ENCODE measurements around the gene GPC5.

GPC5 gene

DNA sequence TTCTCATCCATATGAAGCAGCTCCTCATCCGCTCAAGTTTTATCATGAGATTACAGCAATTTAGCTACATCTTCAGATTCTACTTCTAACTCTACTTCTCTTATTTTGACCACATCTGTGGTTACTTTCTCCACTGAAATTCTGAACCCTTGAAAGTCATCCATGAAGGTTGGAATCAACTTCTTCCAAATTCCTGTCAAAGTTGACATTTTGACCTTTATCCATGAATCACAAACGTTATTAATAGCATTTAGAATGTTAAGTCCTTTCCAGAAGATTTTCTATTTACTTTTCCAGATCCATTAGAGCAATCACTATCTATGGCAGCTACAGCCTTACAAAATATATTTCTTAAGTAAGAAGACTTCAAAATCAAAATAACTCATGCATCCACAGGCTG lies 1406.5 kb downstream of the GPC5 start:
- H3K4me1 ChIP-seq (ENCODE audit: control insufficient read depth, low read depth, low read length) = no peaks in the 10 kb centered on the region
- H3K9ac ChIP-seq (ENCODE audit: low read length) = no peak overlapping the region
- H3K4me3 ChIP-seq (ENCODE audit: low read length) = no peak overlapping the region
- no peaks in the 10 kb centered on the region for H3K9me3 ChIP-seq (ENCODE audit: control insufficient read depth, low read depth, low read length)
- no peak overlapping the region for H3K27ac ChIP-seq (ENCODE audit: low read length)
- no peaks in the 10 kb centered on the region for H3K27me3 ChIP-seq (ENCODE audit: control insufficient read depth, insufficient read depth, low read length)
- H3K36me3 ChIP-seq (ENCODE audit: control insufficient read depth, low read depth, low read length) = no peaks in the 10 kb centered on the region

DNA sequence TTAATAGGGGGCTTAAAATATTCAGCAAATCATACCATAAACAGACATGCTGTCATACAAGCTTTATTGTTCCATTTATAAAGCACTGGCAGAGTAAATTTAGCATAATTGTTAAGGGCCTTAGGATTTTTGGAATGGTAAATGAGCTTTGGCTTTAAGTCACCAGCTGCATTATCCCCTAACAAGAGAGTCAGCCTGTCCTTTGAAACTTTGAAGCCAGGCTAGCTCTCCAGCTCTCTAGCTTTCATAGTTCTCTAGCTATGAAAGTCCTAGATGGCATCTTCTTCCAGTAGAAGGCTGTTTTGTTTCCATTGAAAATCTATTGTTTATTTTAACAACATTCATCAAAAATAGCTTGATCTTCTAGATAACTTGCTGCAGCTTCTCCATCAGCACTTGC lies 1407.3 kb downstream of the GPC5 start:
- no peak overlapping the region for H3K9ac ChIP-seq (ENCODE audit: low read length)
- no peak overlapping the region for H3K4me3 ChIP-seq (ENCODE audit: low read length)
- H3K9me3 ChIP-seq (ENCODE audit: control insufficient read depth, low read depth, low read length) = no peaks in the 10 kb centered on the region
- H3K27ac ChIP-seq (ENCODE audit: low read length) = no peak overlapping the region
- H3K36me3 ChIP-seq (ENCODE audit: control insufficient read depth, low read depth, low read length) = no peaks in the 10 kb centered on the region
- no peaks in the 10 kb centered on the region for H3K4me1 ChIP-seq (ENCODE audit: control insufficient read depth, low read depth, low read length)
- no peaks in the 10 kb centered on the region for H3K27me3 ChIP-seq (ENCODE audit: control insufficient read depth, insufficient read depth, low read length)

DNA sequence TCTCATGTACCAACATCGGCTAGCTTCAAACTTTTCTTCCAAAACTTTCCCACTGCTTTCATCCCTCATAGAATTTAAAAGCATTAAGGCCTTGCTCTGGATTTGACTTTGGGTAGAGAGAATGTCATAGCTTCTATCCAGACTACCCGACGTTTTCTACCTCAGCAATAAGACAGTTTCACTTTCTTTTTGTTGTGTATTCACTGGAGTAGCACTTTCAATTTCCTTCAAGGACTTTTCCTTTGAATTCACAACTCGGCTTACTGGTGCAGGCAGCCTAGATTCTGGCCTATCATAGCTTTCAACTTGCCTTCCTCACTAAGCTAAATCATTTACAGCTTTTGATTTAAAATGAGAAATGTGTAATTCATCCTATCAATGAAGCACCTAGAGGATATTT lies 1407.8 kb downstream of the GPC5 start:
- H3K9me3 ChIP-seq (ENCODE audit: control insufficient read depth, low read depth, low read length) = no peaks in the 10 kb centered on the region
- no peaks in the 10 kb centered on the region for H3K4me1 ChIP-seq (ENCODE audit: control insufficient read depth, low read depth, low read length)
- H3K36me3 ChIP-seq (ENCODE audit: control insufficient read depth, low read depth, low read length) = no peaks in the 10 kb centered on the region
- no peaks in the 10 kb centered on the region for H3K27me3 ChIP-seq (ENCODE audit: control insufficient read depth, insufficient read depth, low read length)
- H3K27ac ChIP-seq (ENCODE audit: low read length) = no peak overlapping the region
- no peak overlapping the region for H3K9ac ChIP-seq (ENCODE audit: low read length)
- H3K4me3 ChIP-seq (ENCODE audit: low read length) = no peak overlapping the region

DNA sequence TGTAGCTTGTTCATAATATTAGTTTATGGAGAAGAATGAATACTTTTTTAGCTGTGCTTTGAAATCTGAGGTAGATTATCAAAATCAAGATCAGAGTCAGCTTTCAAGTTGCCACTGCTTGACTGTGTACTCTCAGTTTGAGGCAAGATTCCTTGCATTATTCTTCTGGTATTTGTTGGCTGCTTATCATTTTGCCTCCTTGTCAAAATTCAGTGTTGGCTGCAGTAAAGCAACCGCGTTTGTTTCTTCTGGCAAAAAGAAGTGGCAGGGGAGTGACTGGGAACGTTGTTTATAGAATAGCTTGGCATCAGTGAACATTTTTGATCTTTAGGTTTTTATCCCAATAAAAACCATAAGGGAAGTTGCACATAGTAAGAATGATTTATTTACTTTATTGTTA lies 1408.9 kb downstream of the GPC5 start:
- Histone ChIP-seq H3K9me3 (ENCODE audit: control insufficient read depth, low read depth, low read length) (no peaks in the 10 kb centered on the region), H3K36me3 (ENCODE audit: control insufficient read depth, low read depth, low read length) (no peaks in the 10 kb centered on the region), H3K4me3 (ENCODE audit: low read length) (no peak overlapping the region), H3K4me1 (ENCODE audit: control insufficient read depth, low read depth, low read length) (no peaks in the 10 kb centered on the region), H3K27me3 (ENCODE audit: control insufficient read depth, insufficient read depth, low read length) (no peaks in the 10 kb centered on the region), H3K27ac (ENCODE audit: low read length) (no peak overlapping the region), H3K9ac (ENCODE audit: low read length) (no peak overlapping the region)

DNA sequence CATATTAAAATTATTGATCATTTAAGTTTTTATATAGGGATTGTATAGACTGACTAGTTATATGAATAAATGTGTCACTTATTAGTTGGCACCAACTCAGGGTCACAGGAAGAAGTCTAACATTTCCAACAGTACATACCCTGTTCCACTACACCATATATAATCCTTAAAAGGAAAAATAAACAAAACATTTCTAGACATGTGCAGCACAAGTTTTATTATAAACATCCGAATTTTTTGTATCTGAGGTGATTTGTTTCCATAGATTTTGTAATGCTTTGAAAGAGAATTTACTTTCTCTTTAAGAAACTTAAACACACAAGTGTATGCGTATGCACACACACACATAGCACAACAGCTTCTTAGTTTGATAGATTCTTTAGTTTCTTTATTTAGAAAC lies 1409.5 kb downstream of the GPC5 start:
- no peaks in the 10 kb centered on the region for H3K27me3 ChIP-seq (ENCODE audit: control insufficient read depth, insufficient read depth, low read length)
- no peaks in the 10 kb centered on the region for H3K36me3 ChIP-seq (ENCODE audit: control insufficient read depth, low read depth, low read length)
- no peaks in the 10 kb centered on the region for H3K9me3 ChIP-seq (ENCODE audit: control insufficient read depth, low read depth, low read length)
- H3K27ac ChIP-seq (ENCODE audit: low read length) = no peak overlapping the region
- H3K4me3 ChIP-seq (ENCODE audit: low read length) = no peak overlapping the region
- no peak overlapping the region for H3K9ac ChIP-seq (ENCODE audit: low read length)
- no peaks in the 10 kb centered on the region for H3K4me1 ChIP-seq (ENCODE audit: control insufficient read depth, low read depth, low read length)

DNA sequence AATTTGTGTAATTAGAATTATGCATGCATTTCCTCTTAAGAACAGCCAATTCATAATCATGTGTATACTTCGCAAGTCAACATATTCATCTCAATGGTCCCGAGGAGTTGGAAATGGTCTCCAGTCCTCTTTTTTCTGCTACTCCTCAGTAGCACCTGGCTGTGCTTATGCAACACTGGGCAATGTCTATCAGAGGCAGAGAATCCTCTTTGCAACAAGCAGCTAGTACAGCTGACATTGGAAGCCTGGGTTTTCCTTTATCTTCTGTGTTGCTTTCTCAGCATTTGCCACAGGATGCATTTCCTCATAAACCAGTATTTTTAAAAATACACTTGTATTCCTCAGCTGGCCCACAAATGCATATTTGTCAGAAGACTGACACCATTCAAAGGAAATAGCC lies 1422.9 kb downstream of the GPC5 start:
- Histone ChIP-seq H3K4me3 (ENCODE audit: low read length) (no peak overlapping the region), H3K9me3 (ENCODE audit: control insufficient read depth, low read depth, low read length) (no peaks in the 10 kb centered on the region), H3K9ac (ENCODE audit: low read length) (no peak overlapping the region), H3K4me1 (ENCODE audit: control insufficient read depth, low read depth, low read length) (peaks cover 9% of the 10 kb centered on the region), H3K36me3 (ENCODE audit: control insufficient read depth, low read depth, low read length) (no peaks in the 10 kb centered on the region), H3K27ac (ENCODE audit: low read length) (no peak overlapping the region), H3K27me3 (ENCODE audit: control insufficient read depth, insufficient read depth, low read length) (no peaks in the 10 kb centered on the region)

DNA sequence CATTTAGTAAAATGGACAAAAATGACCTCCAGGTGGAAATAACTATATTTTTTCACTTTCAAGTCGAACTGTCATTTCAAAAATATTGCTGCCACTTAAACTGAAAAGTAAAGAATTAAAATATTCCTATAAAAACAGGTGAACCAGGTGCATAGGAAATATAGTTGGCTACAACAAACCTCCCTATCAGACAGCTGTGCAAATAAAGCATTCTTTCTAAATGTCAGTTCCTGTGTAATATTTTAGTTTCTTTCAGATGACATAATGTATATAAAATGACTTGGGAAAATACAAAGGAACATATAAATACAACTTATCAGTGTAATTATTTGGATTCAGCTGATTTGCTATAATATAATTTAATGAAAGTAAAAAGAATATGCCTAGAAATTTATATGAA lies 1424.6 kb downstream of the GPC5 start:
- H3K9ac ChIP-seq (ENCODE audit: low read length) = no peak overlapping the region
- no peaks in the 10 kb centered on the region for H3K36me3 ChIP-seq (ENCODE audit: control insufficient read depth, low read depth, low read length)
- peaks cover 9% of the 10 kb centered on the region for H3K4me1 ChIP-seq (ENCODE audit: control insufficient read depth, low read depth, low read length)
- H3K9me3 ChIP-seq (ENCODE audit: control insufficient read depth, low read depth, low read length) = no peaks in the 10 kb centered on the region
- no peaks in the 10 kb centered on the region for H3K27me3 ChIP-seq (ENCODE audit: control insufficient read depth, insufficient read depth, low read length)
- no peak overlapping the region for H3K4me3 ChIP-seq (ENCODE audit: low read length)
- no peak overlapping the region for H3K27ac ChIP-seq (ENCODE audit: low read length)

DNA sequence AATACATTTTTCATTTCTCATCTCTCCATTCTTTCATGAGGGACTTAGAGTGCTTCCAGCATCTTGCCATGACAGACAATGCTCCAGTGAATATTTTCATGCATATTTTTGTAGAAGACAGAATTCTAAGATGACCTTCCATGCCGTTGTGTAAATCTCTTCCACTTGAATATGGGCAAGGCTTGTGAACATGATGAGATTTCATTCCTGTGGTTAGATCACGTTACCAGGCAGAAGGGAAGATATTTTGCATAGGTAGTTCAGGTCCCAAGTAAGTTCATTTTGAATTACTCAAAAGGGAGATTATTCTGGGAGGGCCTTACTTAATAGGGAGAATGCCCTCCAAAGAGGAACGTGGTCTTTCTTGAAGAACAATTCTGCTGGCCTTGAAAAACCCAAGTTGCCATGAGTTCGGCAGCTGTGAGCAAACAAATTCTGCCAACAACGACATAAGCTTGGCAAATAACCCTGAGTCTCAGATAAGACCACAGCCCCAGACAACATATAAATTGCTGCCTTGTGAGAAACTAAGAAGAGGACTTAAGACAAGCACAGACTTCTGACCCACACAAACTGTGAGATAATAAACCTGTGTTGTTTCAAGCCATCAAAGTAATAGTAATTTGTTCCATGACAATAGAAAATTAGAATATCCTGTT lies 1427.6 kb downstream of the GPC5 start:
- Histone ChIP-seq H3K27ac (ENCODE audit: low read length) (no peak overlapping the region), H3K27me3 (ENCODE audit: control insufficient read depth, insufficient read depth, low read length) (no peaks in the 10 kb centered on the region), H3K4me3 (ENCODE audit: low read length) (no peak overlapping the region), H3K9ac (ENCODE audit: low read length) (no peak overlapping the region), H3K9me3 (ENCODE audit: control insufficient read depth, low read depth, low read length) (no peaks in the 10 kb centered on the region), H3K4me1 (ENCODE audit: control insufficient read depth, low read depth, low read length) (peaks cover 3% of the 10 kb centered on the region), H3K36me3 (ENCODE audit: control insufficient read depth, low read depth, low read length) (no peaks in the 10 kb centered on the region)

DNA sequence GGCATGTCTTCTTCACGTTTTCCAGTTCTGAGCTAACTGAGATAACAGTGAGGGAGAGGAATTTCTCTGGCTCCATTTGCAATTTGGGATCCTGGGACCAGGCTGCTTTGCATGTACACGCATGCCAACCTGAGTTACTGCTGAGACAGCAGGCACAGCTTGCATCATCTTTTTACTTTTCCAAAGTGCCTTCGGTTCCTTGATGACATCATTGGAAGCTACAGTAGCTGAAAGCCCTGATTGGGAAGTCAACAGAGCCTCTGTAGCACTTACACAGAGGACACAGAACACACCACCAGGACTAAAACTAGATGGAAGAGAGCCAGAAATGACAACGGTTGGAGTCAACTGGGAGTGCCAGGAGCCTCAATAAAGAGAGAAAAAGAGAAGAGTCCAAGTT lies 1429.1 kb downstream of the GPC5 start:
- H3K27me3 ChIP-seq (ENCODE audit: control insufficient read depth, insufficient read depth, low read length) = no peaks in the 10 kb centered on the region
- H3K9me3 ChIP-seq (ENCODE audit: control insufficient read depth, low read depth, low read length) = no peaks in the 10 kb centered on the region
- no peak overlapping the region for H3K4me3 ChIP-seq (ENCODE audit: low read length)
- no peak overlapping the region for H3K27ac ChIP-seq (ENCODE audit: low read length)
- H3K36me3 ChIP-seq (ENCODE audit: control insufficient read depth, low read depth, low read length) = no peaks in the 10 kb centered on the region
- no peaks in the 10 kb centered on the region for H3K4me1 ChIP-seq (ENCODE audit: control insufficient read depth, low read depth, low read length)
- H3K9ac ChIP-seq (ENCODE audit: low read length) = no peak overlapping the region

DNA sequence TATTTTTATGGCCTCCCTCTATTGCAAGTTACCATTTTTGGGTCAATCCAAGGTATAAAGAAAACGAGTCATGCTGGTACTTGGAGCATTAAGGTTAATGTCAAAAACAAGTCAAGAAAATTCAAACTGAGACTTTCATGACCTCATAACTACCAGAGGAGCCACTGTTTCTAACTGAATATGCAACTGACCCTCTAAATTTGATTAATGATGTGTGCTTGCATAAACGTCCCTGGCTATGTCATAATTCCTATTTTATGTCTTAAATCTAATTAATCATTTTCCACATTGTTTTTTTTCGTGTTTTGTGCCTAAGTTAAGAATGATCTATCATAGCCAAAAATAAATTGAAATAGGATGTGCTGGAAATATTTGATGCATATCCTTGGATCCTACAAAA lies 1431.5 kb downstream of the GPC5 start:
- Histone ChIP-seq H3K4me1 (ENCODE audit: control insufficient read depth, low read depth, low read length) (no peaks in the 10 kb centered on the region), H3K9me3 (ENCODE audit: control insufficient read depth, low read depth, low read length) (no peaks in the 10 kb centered on the region), H3K27me3 (ENCODE audit: control insufficient read depth, insufficient read depth, low read length) (no peaks in the 10 kb centered on the region), H3K36me3 (ENCODE audit: control insufficient read depth, low read depth, low read length) (no peaks in the 10 kb centered on the region), H3K4me3 (ENCODE audit: low read length) (no peak overlapping the region), H3K9ac (ENCODE audit: low read length) (no peak overlapping the region), H3K27ac (ENCODE audit: low read length) (no peak overlapping the region)

DNA sequence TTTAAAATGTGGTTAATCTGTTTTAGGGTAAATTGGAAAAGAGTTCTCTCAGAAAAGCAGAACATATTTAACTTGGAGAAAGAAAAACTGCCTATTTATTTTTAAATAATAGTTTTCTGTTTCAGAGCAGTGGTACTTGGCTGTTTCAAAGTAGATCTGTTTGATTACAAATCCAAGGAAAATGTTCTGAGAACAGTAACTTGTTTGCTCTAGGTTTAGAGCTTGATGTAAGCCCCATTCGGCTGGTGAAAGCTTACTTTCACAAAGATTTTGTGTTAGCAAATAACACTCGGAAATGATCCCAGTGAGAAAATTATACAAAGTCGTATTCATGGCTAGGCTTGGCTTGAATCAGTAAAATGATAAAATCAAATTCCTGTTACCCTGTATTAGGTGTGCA lies 1432.4 kb downstream of the GPC5 start:
- Histone ChIP-seq H3K9ac (ENCODE audit: low read length) (no peak overlapping the region), H3K36me3 (ENCODE audit: control insufficient read depth, low read depth, low read length) (no peaks in the 10 kb centered on the region), H3K9me3 (ENCODE audit: control insufficient read depth, low read depth, low read length) (no peaks in the 10 kb centered on the region), H3K27ac (ENCODE audit: low read length) (no peak overlapping the region), H3K27me3 (ENCODE audit: control insufficient read depth, insufficient read depth, low read length) (no peaks in the 10 kb centered on the region), H3K4me3 (ENCODE audit: low read length) (no peak overlapping the region), H3K4me1 (ENCODE audit: control insufficient read depth, low read depth, low read length) (no peaks in the 10 kb centered on the region)

DNA sequence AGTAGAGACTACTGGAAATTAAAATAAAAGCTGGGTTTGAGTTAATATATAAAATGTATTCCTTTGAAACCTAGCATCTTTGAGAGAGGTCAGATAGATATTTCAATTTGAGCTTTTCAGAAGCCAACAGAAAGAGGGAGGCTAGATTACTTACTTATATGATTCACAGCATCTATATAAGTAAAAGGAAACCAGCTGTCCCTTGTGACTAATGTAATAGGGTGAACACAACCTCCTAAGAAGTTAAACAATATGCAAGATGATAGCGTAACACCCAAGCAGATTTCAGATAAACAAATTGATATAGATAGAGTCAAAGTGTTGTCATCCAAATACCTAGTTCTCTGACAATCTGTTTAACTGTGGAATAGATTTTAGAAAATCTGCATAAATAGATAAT lies 1434.7 kb downstream of the GPC5 start:
- H3K4me3 ChIP-seq (ENCODE audit: low read length) = no peak overlapping the region

More for the DNA sequence above, 1434.7 kb downstream of the GPC5 start:
- Histone ChIP-seq H3K27ac (ENCODE audit: low read length) (no peak overlapping the region), H3K4me1 (ENCODE audit: control insufficient read depth, low read depth, low read length) (no peaks in the 10 kb centered on the region), H3K9ac (ENCODE audit: low read length) (no peak overlapping the region), H3K9me3 (ENCODE audit: control insufficient read depth, low read depth, low read length) (no peaks in the 10 kb centered on the region), H3K27me3 (ENCODE audit: control insufficient read depth, insufficient read depth, low read length) (no peaks in the 10 kb centered on the region), H3K36me3 (ENCODE audit: control insufficient read depth, low read depth, low read length) (no peaks in the 10 kb centered on the region)

All from iPS-18a (cell line).